GM21367 (cell line): ENCODE measurements around the gene AKAP7.
"Not testable (repeated sequence)": the region's sequence is repeated elsewhere in the genome, so short reads cannot be mapped to it uniquely, and the experiment has no call there.

ENCODE experiments used
- ATAC-seq: cut with Tn5 transposase; IDR thresholded peaks from one replicate; pipeline ENCODE4 v1.9.1; 2021; ENCODE audit not compliant: unreplicated experiment

Gene AKAP7

DNA sequence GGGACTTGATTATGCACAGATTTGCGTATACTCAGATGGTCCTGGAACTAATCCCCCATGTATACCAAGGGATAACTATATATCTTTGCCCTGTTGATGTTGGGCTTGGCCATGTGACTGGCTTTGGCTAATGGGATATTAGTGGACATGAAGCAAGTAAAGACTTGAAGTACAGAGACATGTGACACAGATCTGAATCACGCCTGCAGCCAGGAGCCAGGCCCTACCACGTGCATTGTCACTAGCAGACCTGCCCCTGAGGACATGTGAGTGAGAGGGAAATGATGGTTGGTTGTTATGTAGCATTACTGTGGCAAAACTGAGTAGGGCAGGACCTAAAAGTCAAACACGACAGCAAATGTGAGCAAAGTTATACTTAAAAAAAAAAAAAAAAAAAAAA is 155.7 kb downstream of the AKAP7 start:
- ATAC-seq, result no peak

DNA sequence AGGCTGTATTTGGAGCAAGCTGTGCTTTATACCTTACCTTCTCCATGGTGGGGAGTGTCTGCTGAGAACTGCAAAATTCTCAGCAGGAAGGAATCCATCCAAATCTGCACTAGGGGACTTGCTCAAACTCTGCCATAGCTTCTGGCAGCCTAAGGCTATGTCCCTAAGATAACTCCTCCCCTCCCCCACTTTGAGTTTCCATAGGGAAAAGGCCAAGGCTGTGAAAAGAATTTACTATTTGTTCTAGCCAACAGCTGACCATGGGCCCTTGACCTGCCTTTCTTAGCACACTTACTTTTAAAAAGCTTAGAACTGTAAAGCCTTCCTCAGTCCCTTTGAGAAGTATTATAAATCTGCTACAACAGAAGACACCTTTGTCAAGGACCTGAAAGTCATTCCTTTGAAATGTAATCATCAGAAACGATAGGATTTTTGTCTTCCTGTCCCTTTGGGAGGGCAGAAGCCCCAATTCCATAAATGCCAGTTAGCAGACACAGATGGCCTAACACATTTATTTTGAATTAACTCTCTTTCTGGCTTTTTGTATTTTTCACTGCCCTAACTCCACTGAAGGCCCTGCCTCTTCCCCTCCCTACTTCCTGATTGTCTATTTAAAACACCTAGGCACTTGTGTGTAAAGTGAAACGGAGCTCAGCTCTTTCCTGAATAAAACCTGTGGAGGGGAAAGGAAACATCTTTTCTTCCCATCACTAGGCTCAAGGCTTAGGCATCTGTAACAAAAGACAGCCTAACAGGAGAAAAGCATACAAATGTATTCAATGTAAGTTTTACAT is 157.1 kb downstream of the AKAP7 start:
- no peak for ATAC-seq

GRCh38 chr6:131293472-131293911 is 158.2 kb downstream of the AKAP7 start:
- ATAC-seq, result no peak

DNA sequence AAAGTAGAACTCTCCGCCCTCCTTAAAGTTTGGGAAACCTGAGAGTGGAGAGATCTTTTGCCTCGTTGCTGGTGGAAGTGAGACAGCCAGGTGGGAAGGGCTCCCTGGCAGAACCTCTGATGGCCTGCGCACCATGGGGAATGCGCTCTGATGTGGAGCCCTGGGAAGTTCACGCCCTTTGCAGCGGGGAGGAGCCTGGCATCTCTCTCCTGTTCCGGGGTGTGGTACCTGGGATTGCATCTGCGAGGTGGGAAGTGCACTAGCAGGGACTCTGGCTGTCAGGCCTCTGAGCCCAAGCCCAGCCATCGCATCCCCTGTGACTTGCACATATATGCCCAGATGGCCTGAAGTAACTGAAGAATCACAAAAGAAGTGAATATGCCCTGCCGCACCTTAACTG is 159.8 kb downstream of the AKAP7 start:
- ATAC-seq, result no peak

- not testable (repeated sequence) for ATAC-seq
Measured at GRCh38 chr6:131300826-131301225, 165.6 kb downstream of the AKAP7 start.

DNA sequence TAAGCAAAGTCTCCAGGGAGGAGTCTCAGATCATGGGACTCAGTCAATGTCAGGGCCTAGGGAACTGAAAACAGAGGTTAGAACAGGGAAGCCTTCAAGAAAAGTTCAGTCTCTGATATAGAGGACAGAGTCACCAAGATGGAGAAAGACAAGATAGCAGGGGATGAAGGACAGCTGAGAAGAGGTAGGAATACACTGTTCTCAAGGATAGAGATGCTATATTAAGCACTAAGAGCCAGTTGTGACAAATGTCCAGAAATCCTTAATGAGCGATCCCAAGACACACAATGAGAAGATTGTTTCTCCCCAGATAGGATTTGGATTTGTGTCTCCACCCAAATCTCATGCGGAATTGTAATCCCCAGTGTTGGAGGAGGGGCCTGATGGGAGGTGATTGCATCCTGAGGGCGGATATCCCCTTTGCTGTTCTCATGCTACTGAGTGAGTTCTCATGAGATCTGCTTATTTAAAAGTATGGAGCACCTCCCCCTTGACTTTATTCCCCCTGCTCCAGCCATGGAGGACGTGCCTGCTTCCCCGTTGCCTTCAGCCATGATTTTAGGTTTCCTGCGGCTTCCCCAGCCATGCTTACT is 168.2 kb downstream of the AKAP7 start:
- no peak for ATAC-seq

DNA sequence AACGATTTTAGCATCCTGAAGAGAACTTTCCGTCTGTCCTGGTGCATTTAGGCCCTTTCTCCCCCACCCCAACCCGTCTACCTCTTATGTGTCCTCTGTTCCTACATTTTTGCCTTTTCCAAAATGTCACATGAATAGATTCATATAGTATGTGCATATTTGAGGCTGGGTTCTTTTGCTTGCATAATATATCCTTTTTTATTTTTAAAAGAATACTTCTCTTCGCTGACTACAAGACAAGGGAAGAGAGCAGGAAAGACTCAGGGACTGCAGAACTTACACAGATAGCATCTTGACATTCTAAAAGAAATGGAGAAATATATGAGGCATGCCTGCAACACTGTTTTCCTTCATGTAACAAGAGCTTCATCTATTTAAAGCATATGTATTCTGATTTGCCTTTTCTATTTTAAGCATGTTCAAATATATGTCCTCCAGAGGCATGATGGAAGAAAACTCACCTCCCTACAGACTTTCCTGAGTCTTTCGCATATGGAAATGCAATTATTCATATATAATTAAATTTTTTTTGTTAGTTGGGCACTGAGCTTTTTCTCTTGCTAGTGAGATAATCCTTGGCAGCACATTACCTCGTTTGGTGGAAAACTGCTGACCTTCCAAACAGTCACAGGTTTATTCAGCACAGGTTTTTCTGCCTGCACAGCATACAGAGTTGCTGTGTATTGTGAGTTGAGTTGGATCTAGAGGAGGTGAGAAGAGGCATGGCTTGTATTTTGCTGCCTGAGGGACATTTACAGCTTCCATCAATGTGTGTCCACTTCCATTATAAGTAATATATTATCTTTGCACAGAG is 170.0 kb downstream of the AKAP7 start:
- ATAC-seq, result no peak

DNA sequence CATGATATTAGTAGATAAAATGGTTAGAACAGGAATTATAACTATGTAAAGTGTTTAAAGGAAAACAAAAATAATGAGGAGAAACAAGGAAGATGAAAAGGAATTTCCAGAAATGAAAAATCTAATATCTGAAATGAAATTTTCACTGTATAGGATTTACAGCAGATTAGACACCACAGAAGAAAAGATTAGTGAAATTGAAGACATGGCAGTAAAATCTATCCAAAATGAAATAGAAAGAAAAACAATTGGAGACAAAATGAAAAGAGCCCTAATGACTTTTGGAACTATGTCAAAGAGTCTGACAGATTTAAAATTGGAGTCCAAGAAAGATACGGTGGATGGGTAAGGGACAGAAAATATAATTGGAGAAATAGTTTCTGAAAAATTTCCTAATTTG is 174.2 kb downstream of the AKAP7 start:
- ATAC-seq, result no peak

DNA sequence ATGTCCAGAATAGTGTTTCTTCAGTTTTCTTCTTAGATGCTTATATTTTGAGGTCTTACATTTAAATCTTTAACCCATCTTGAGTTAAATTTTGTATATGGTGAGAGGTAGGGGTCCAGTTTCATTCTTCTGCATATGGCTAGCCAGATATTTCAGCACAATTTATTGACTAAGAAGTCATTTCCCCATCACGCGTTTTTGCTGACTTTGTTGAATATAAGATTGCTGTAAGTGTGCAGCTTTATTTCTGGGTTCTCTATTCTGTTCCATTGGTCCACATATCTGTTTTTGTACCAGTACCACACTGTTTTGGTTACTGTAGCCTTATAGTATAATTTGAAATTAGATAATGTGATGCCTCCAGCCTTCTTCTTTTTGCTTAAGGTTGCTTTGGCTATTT is 179.6 kb downstream of the AKAP7 start:
- no peak for ATAC-seq

GRCh38 chr6:131316654-131317053 is 181.4 kb downstream of the AKAP7 start:
- no peak for ATAC-seq

GRCh38 chr6:131317516-131317915 is 182.2 kb downstream of the AKAP7 start:
- no peak for ATAC-seq

- ATAC-seq, result no peak
Measured at GRCh38 chr6:131321589-131321988, 186.3 kb downstream of the AKAP7 start.

DNA sequence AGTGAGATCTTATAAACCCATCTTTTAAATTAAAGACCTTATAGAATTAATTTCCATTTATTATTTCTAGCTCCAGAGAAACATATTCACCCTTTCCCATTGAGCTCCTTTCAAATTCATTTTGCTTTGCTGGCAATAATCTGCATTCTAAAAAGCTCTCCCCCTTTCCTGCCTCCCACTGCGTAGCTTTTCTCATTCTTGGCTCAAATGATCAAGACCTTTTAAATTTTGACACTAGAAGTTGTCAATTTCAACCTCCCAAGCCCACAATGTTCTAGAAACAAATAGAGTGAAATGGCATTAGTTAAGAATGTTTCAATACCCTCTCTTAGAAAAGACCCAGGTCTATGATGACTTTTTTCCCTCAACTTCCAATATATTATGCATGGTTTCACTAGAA is 186.9 kb downstream of the AKAP7 start:
- no peak for ATAC-seq

DNA sequence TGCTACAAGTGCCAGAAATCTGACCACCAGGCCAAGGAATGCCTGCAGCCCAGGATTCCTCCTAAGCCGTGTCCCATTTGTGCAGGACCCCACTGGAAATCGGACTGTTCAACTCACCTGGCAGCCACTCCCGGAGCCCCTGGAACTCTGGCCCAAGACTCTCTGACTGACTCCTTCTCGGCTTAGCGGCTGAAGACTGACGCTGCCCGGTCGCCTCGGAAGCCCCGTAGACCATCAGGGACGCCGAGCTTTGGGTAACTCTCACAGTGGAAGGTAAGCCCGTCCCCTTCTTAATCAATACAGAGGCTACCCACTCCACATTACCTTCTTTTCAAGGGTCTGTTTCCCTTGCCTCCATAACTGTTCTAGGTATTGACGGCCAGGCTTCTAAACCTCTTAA is 190.4 kb downstream of the AKAP7 start:
- ATAC-seq, result not testable (repeated sequence)

GRCh38 chr6:131328727-131329126 is 193.5 kb downstream of the AKAP7 start:
- ATAC-seq, result not testable (repeated sequence)

- no peak for ATAC-seq
Measured at GRCh38 chr6:131331151-131331550, 195.9 kb downstream of the AKAP7 start.

- ATAC-seq, result no peak
Measured at GRCh38 chr6:131331873-131332781, 196.9 kb downstream of the AKAP7 start.
